ENCODE data around the gene SIGLEC10. TPM values are rescaled to one million over a fixed set of nuclear protein-coding genes. Genes with fewer than 3 reads are reported as not detected.
"Not testable (repeated sequence)": the region's sequence is repeated elsewhere in the genome, so short reads cannot be mapped to it uniquely, and the experiment has no call there.

SIGLEC10 gene
- total RNA-seq, 1 donor from 2014 or later = not detected

- H3K27ac Mint-ChIP-seq = no peak overlapping the region
- H3K36me3 Mint-ChIP-seq (ENCODE audit: insufficient read depth) = no peaks in the 10 kb centered on the region
- DNase-seq (ENCODE audit: low spot score, unreplicated experiment) = no peak
- H3K4me3 Mint-ChIP-seq (ENCODE audit: low read depth) = no peak overlapping the region
- no peak for TF ChIP-seq CTCF (IDR thresholded peaks at IDR 0.05; ENCODE audit: unreplicated experiment)
- H3K4me1 Mint-ChIP-seq (ENCODE audit: low read depth) = no peaks in the 10 kb centered on the region
- peaks cover 24% of the 10 kb centered on the region for H3K27me3 Mint-ChIP-seq
- H3K9me3 Mint-ChIP-seq (ENCODE audit: low read depth) = no peaks in the 10 kb centered on the region
Measured at GRCh38 chr19:51421229-51422052, 4.0 kb upstream of the SIGLEC10 start.

- not testable (repeated sequence) for H3K27ac Mint-ChIP-seq; DNase-seq (ENCODE audit: low spot score, unreplicated experiment); H3K9me3 Mint-ChIP-seq (ENCODE audit: low read depth); H3K36me3 Mint-ChIP-seq (ENCODE audit: insufficient read depth); H3K4me3 Mint-ChIP-seq (ENCODE audit: low read depth); H3K4me1 Mint-ChIP-seq (ENCODE audit: low read depth)
- H3K27me3 Mint-ChIP-seq = peaks cover 22% of the 10 kb centered on the region
Measured at GRCh38 chr19:51420511-51420910, 3.1 kb upstream of the SIGLEC10 start.

- Mint-ChIP-seq H3K4me3 (ENCODE audit: low read depth) (no peak overlapping the region), H3K36me3 (ENCODE audit: insufficient read depth) (no peaks in the 10 kb centered on the region), H3K27ac (no peak overlapping the region), H3K9me3 (ENCODE audit: low read depth) (no peaks in the 10 kb centered on the region), H3K27me3 (peaks cover 20% of the 10 kb centered on the region), H3K4me1 (ENCODE audit: low read depth) (no peaks in the 10 kb centered on the region)
- no peak for TF ChIP-seq CTCF (IDR thresholded peaks at IDR 0.05; ENCODE audit: unreplicated experiment)
- DNase-seq (ENCODE audit: low spot score, unreplicated experiment) = no peak
Measured at GRCh38 chr19:51418707-51419106, 1.3 kb upstream of the SIGLEC10 start.

- no peak for DNase-seq (ENCODE audit: low spot score, unreplicated experiment)
- Mint-ChIP-seq H3K36me3 (ENCODE audit: insufficient read depth) (no peaks in the 10 kb centered on the region), H3K9me3 (ENCODE audit: low read depth) (no peaks in the 10 kb centered on the region), H3K4me3 (ENCODE audit: low read depth) (no peak overlapping the region), H3K4me1 (ENCODE audit: low read depth) (no peaks in the 10 kb centered on the region), H3K27me3 (peaks cover 17% of the 10 kb centered on the region), H3K27ac (no peak overlapping the region)
- TF ChIP-seq CTCF (IDR thresholded peaks at IDR 0.05; ENCODE audit: unreplicated experiment) = no peak
Measured at GRCh38 chr19:51417810-51418157, 342 bp upstream of the SIGLEC10 start.

GRCh38 chr19:51416422-51416821 lies 1.0 kb downstream of the SIGLEC10 start:
- not testable (repeated sequence) for DNase-seq (ENCODE audit: low spot score, unreplicated experiment); H3K4me1 Mint-ChIP-seq (ENCODE audit: low read depth); H3K9me3 Mint-ChIP-seq (ENCODE audit: low read depth); H3K36me3 Mint-ChIP-seq (ENCODE audit: insufficient read depth); H3K4me3 Mint-ChIP-seq (ENCODE audit: low read depth); H3K27ac Mint-ChIP-seq
- H3K27me3 Mint-ChIP-seq = peaks cover 17% of the 10 kb centered on the region

GRCh38 chr19:51415187-51415586 lies 2.3 kb downstream of the SIGLEC10 start:
- no peak overlapping the region for H3K4me3 Mint-ChIP-seq (ENCODE audit: low read depth)
- peaks cover 14% of the 10 kb centered on the region for H3K27me3 Mint-ChIP-seq
- DNase-seq (ENCODE audit: low spot score, unreplicated experiment) = no peak
- no peak overlapping the region for H3K27ac Mint-ChIP-seq
- no peak for TF ChIP-seq CTCF (IDR thresholded peaks at IDR 0.05; ENCODE audit: unreplicated experiment)
- H3K36me3 Mint-ChIP-seq (ENCODE audit: insufficient read depth) = no peaks in the 10 kb centered on the region
- H3K4me1 Mint-ChIP-seq (ENCODE audit: low read depth) = no peaks in the 10 kb centered on the region
- H3K9me3 Mint-ChIP-seq (ENCODE audit: low read depth) = no peaks in the 10 kb centered on the region

Measured in progenitor cell of endocrine pancreas (in vitro differentiated cells).